Measurements from ENCODE around the gene GJA9.

The GJA9 gene

DNA sequence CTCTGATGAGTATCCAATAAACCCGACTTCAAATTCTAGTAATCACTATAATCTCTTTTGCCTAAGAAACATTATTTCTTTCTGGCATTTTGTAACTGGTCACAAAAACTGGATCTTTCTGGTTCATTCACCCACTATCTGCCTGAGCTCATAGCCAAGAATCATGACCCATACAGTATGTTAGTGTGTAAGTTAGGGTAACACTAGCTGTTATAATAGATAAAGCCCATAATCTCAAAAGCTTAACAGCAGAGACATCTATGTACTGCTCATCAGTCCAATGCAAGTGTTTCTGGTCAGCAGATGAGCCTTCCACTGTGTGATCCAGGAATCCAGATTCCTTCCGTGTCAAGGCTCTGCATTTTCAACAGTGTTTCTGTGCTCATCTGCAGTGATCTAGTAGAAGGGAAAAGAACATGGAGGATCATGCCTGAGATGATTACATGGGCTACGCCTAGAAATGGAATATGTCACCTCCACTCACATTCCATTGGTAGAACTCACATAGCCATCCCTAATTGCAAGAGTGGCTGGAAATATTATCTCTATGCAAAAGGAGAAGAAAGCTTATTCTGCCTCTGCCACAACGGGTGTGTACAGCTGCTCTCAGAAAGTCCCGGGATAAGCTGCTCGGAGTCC is 49.5 kb downstream of the GJA9 start:
- no peak for TF ChIP-seq POLR2A (IDR thresholded peaks at IDR 0.05; ENCODE audit: low read depth, low read length)
- DNase-seq (ENCODE audit: insufficient read length, low spot score) (no peak), FAIRE-seq (no peak)

DNA sequence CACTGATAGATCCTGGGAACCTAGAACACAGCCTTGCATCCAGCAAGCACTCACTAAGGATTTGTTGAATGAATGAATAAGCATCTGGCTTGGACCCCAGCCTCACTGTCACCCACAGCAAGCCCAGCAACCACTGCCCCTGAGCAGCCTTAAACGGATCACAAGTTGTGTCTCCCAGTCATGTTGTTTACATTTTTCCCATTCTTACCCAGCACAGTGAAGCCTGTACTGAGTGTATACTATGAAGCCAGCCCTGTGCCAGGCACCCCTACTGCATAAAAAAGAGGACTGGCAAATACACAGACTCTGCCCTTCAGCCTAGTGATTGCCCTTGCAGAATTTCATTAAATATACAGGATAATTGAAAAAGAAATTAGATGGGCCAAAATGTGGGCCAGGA is 52.0 kb downstream of the GJA9 start:
- TF ChIP-seq POLR2A (IDR thresholded peaks at IDR 0.05; ENCODE audit: low read depth, low read length) = no peak
- no peak for DNase-seq (ENCODE audit: insufficient read length, low spot score)

DNA sequence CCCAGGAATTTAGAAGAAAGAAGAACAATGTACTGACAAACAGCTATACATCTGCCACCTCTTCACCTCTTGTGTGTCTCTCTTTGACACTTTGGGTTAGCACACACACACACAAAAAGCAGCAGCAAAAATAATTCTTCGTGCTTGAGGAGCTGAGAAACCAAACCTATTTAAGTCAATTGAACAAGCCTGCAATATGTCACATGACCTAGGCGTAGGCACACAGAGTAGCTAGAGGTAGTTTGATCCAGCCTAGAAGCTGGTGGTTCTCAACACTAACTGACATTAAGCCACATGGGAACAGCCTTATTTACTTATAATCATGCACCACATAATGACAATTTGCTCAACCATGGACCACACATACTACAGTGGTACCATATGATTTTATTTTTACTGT is 54.1 kb downstream of the GJA9 start:
- no peak for FAIRE-seq
- TF ChIP-seq POLR2A (IDR thresholded peaks at IDR 0.05; ENCODE audit: low read depth, low read length) = no peak

More for the DNA sequence above, 52.0 kb downstream of the GJA9 start:
- no peak for FAIRE-seq

DNA sequence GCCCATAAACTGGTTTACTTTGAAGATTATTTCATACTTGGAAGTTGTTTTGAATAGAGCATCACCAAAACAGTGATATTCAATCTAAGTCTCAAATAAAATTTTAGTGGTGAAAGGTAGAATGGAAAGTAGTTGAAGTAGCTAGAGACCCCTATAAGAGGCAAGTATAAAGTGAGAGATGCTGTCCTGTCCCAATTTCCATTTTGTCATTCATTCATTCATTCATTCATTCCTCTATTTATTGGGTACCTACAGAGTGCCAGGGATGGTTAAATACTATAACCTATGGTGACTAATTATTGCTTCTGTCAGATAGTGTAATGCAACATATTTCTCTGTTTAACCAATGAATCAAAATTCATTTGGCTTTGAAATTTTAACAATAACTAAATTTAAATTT is 54.5 kb downstream of the GJA9 start:
- no peak for DNase-seq (ENCODE audit: insufficient read length, low spot score)
- FAIRE-seq = no peak
- no peak for TF ChIP-seq POLR2A (IDR thresholded peaks at IDR 0.05; ENCODE audit: low read depth, low read length)

More for the DNA sequence above, 54.1 kb downstream of the GJA9 start:
- no peak for DNase-seq (ENCODE audit: insufficient read length, low spot score)

DNA sequence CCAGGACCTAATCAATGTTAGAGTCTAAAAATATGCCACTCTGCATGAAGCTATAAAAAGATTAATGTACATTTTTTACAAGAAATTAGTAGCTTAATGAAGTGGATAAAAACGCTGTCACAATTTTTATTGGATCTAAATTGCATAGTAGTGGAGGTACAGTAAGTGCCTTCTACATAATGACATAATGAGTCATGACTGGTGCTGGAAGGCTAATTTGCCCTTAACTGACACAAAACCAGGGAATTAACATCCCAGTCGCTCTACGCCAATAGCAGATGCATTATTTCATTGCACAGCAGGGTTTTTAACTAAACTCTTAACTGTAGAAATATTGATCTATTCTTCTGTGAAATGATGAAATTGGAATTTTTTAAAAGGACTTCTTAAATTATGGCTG is 55.1 kb downstream of the GJA9 start:
- no peak for TF ChIP-seq POLR2A (IDR thresholded peaks at IDR 0.05; ENCODE audit: low read depth, low read length)
- DNase-seq (ENCODE audit: insufficient read length, low spot score) (no peak), FAIRE-seq (no peak)

Data from H54 (cell line).